ENCODE measurements around the gene DOK4. TPM values are rescaled to one million over a fixed set of nuclear protein-coding genes. Genes with fewer than 3 reads are reported as not detected.

DOK4 gene
- total RNA-seq, 1 experiment from 2014 or later, result 19.3 TPM

GRCh38 chr16:57475711-57476339 is 10.5 kb downstream of the DOK4 start:
- peaks cover 21% of the 10 kb centered on the region for H3K36me3 ChIP-seq
- H3K4me3 ChIP-seq, result no peak overlapping the region
- peak; percentile 61 for DNase-seq
- no peaks in the 10 kb centered on the region for H3K27me3 ChIP-seq
- H3K9me3 ChIP-seq, result no peaks in the 10 kb centered on the region

DNA sequence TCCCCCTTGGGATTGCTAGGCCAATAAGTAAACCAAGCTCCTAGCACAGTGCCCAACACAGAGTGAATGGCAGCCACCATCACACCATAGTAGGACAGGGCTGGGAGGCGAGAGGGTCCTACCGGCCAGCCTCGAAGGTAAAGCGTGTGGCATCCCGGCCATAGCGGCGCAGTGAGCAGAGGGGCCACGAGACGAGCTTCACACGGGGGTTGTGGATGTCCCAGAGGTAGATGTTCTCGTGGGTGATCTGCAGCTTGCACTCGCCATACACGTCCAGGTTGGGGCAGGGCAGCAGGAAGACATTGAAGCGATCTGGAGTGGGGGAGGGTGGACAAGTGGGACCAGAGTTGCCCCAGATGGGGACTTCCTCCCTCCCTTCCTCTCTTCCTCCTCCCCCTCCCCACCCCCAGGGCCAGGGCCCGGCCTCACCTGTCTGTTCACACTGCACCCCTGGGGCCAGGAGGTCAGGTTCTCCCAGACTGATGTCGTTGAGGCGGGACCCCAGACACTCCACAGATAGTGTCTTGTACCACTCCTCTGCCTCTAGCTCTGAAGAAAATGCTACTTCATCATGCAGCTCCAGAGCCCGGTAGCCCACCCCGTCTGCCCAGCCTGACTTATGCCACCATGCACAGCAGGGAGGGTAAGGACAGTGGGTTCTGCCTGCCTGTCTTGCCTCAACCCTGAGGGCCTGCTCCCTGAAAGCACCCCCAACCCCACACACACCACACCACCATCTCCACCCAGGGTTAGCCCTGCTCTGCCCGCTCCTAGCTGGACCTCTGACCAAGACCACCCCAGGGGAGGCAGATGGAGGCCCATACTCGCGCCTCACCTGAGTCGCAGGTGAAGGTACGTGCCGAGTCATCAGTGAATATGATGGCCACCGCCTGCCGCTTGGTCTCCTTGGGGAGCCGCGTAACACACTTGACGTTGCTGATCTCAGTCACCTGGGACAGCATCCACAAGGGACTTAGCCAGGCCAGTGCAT is 11.3 kb downstream of the DOK4 start:
- H3K36me3 ChIP-seq, result peaks cover 30% of the 10 kb centered on the region
- H3K9me3 ChIP-seq, result no peaks in the 10 kb centered on the region
- H3K4me3 ChIP-seq, result no peak overlapping the region
- no peak for DNase-seq
- no peaks in the 10 kb centered on the region for H3K27me3 ChIP-seq

GRCh38 chr16:57473906-57474305 is 12.4 kb downstream of the DOK4 start:
- DNase-seq, result no peak
- Histone ChIP-seq H3K36me3 (peaks cover 40% of the 10 kb centered on the region), H3K4me3 (no peak overlapping the region), H3K27me3 (no peaks in the 10 kb centered on the region), H3K9me3 (no peaks in the 10 kb centered on the region)

GRCh38 chr16:57473176-57473840 is 13.0 kb downstream of the DOK4 start:
- Histone ChIP-seq H3K4me3 (no peak overlapping the region), H3K9me3 (no peaks in the 10 kb centered on the region), H3K27me3 (no peaks in the 10 kb centered on the region), H3K36me3 (peaks cover 46% of the 10 kb centered on the region)
- DNase-seq, result peak; percentile 37

DNA sequence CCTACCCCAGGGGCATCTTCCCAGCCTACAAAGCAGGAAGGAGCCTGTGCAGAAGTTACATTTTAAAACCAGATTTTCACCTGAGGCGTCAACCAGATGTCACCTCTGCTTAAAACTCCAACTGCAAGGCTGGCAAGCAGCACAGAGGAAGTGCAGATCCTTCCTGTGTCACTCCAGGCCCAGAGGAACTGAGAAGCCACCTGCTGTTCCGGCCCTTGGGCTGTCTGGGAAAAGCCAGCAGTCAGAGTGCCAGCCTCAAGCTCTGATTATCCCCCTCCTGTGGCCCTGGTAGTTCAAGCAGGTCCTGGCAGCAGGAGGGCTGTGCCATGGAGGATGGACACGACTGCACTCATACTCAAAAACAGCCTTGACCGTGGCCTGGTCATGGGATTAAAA is 13.6 kb downstream of the DOK4 start:
- no peak for DNase-seq
- no peak overlapping the region for H3K4me3 ChIP-seq
- H3K27me3 ChIP-seq, result no peaks in the 10 kb centered on the region
- no peaks in the 10 kb centered on the region for H3K9me3 ChIP-seq
- H3K36me3 ChIP-seq, result peaks cover 53% of the 10 kb centered on the region

DNA sequence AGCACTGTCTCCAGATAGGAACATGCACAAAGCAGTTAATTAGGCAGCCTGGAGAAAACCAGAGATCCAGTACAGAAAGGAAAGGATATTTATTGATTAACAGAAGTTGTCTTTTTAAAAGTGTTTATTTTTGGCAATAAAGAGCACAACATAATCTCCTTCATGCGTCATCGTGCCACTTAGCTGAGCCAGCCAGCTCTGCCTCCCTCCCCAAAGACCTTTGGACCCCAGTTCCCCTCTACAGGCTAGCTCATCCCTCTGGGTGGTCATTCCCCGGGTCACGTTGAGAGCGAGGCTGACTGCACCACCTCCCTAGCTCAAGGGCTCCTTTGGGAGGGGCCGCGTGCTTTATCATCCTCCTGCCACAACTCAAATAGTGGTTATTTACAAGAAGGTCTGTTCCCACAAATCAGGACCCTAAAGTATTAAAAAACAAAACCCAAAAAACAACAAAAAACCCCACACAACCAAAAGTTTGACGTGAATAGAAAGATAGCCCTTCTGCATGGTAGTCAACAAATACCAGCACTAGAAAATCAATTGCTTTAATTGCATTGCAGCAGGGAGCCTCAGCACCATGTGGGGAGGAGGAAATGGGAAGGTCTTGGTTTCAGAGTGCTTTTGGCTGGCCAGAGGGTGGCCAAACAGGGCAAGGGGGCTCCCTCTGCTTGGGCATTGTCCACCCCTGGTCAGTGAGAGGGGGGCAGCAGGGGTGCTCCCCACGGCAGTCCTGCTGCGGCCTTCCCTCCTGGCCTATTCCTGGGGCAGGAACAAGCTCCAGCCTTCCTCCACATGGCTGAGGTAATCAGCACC is 14.2 kb downstream of the DOK4 start:
- H3K9me3 ChIP-seq, result no peaks in the 10 kb centered on the region
- DNase-seq, result no peak
- H3K36me3 ChIP-seq, result peaks cover 59% of the 10 kb centered on the region
- H3K4me3 ChIP-seq, result no peak overlapping the region
- H3K27me3 ChIP-seq, result no peaks in the 10 kb centered on the region

DNA sequence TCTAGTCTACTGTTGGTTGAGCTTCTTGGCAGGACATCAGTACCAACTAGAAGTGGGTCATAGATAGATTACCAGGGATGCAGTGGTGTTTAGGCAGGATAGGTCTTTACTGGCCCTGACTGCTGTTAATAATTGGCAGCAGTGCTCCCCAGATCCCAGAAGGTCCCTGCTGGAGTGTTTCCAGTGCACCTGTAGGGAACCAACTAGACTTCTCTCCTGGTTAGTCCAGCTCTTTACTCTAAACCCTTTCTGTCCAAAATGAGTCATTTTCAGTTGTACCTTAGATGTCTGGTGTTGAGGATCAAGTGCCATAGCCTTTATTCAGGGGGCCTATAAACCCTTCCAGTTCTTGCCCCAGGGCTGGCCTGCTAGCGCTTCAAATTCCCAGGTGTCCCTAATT is 15.1 kb downstream of the DOK4 start:
- Histone ChIP-seq H3K9me3 (no peaks in the 10 kb centered on the region), H3K36me3 (peaks cover 67% of the 10 kb centered on the region), H3K27me3 (no peaks in the 10 kb centered on the region), H3K4me3 (no peak overlapping the region)
- DNase-seq, result no peak

GRCh38 chr16:57470711-57471110 is 15.6 kb downstream of the DOK4 start:
- peaks cover 72% of the 10 kb centered on the region for H3K36me3 ChIP-seq

GRCh38 chr16:57469917-57470470 is 16.3 kb downstream of the DOK4 start:
- H3K4me3 ChIP-seq, result no peak overlapping the region
- DNase-seq, result no peak
- H3K36me3 ChIP-seq, result peaks cover 79% of the 10 kb centered on the region
- H3K9me3 ChIP-seq, result no peaks in the 10 kb centered on the region
- no peaks in the 10 kb centered on the region for H3K27me3 ChIP-seq

More at GRCh38 chr16:57470711-57471110, 15.6 kb downstream of the DOK4 start:
- Histone ChIP-seq H3K9me3 (no peaks in the 10 kb centered on the region), H3K27me3 (no peaks in the 10 kb centered on the region), H3K4me3 (no peak overlapping the region)
- no peak for DNase-seq

DNA sequence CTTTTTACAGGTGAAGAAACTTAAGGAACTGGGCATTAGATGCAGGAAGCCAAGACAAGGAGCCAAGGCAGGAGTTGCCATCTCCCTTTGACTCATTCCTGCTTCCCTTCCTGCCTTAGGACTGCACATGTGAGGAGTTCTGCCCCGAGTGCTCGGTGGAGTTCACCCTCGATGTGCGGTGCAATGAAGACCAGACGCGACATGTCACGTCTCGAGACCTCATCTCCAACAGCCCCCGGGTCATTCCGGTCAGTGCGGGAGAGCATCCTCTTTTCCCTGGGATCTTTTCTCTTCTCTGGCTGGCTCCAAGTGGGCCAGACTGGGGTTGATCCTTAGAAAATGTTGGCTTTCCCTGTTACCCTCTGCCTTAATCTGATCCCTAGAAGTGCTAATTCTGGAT is 17.2 kb downstream of the DOK4 start:
- H3K9me3 ChIP-seq, result no peaks in the 10 kb centered on the region
- no peak for DNase-seq
- H3K27me3 ChIP-seq, result no peaks in the 10 kb centered on the region
- H3K4me3 ChIP-seq, result no peak overlapping the region
- peaks cover 87% of the 10 kb centered on the region for H3K36me3 ChIP-seq

DNA sequence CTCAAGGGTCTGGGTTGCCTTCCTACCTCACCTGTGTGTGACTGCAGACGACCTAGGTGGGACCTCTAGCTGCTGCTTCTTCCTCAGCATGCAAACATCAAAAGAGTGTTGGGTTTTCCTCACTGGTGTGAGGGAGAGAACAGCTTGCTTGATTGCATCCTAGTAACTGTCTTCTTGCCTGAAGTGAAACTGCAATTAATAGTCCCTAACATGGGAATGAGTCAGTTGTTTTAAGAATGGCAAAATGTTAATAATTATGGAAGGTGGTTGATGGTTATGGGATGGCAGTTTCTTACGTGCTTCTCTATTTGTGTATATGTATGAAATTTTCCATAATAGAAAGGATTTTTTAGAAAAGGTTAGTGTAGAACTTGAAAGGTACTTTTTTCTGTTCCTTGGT is 17.9 kb downstream of the DOK4 start:
- Histone ChIP-seq H3K4me3 (no peak overlapping the region), H3K36me3 (peaks cover 91% of the 10 kb centered on the region), H3K9me3 (no peaks in the 10 kb centered on the region), H3K27me3 (no peaks in the 10 kb centered on the region)
- no peak for DNase-seq

GRCh38 chr16:57464523-57464922 is 21.8 kb downstream of the DOK4 start:
- no peak for DNase-seq
- Histone ChIP-seq H3K36me3 (peaks cover 82% of the 10 kb centered on the region), H3K9me3 (no peaks in the 10 kb centered on the region), H3K4me3 (no peak overlapping the region; the same call in 1 of the 2 replicates), H3K27me3 (no peaks in the 10 kb centered on the region)

DNA sequence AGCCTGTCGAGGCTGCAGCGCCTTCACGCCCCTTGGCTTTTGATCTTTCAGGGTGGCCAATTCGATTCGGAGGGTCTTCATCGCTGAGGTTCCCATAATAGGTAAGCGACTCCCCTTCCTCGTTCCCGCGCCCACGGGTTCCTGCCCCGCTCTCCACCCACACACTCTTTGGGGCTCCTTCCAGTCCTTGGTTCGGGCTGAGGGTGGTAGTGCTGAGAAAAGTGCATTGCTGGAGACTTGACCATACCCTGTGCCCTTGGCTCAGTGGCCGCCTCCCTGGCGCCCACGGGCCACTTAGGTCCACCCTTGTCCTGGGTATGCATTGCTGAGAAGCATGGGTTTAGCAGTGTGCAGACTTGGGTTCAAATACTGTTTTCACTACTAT is 23.3 kb downstream of the DOK4 start:
- H3K9me3 ChIP-seq, result no peaks in the 10 kb centered on the region
- H3K27me3 ChIP-seq, result no peaks in the 10 kb centered on the region
- peak overlapping the region; percentile 84 for H3K4me3 ChIP-seq
- DNase-seq, result no peak
- peaks cover 82% of the 10 kb centered on the region for H3K36me3 ChIP-seq

GRCh38 chr16:57462209-57462977 is 23.9 kb downstream of the DOK4 start, which contains the start of gene POLR2C:
POLR2C (plus strand) TSS chr16:57462679; CDS start chr16:57462725, 46 bp downstream.
- peaks cover 82% of the 10 kb centered on the region for H3K36me3 ChIP-seq

GRCh38 chr16:57452021-57452420 is 34.3 kb downstream of the DOK4 start:
- H3K36me3 ChIP-seq, result peaks cover 63% of the 10 kb centered on the region
- no peaks in the 10 kb centered on the region for H3K9me3 ChIP-seq
- H3K27me3 ChIP-seq, result no peaks in the 10 kb centered on the region
- no peak overlapping the region for H3K4me3 ChIP-seq
- DNase-seq, result no peak

More at GRCh38 chr16:57462209-57462977, 23.9 kb downstream of the DOK4 start, which contains the start of gene POLR2C:
- Histone ChIP-seq H3K27me3 (no peaks in the 10 kb centered on the region), H3K4me3 (peak within 1 kb of the TSS; percentile 84), H3K9me3 (no peaks in the 10 kb centered on the region)
- DNase-seq, result peak; percentile 96

Measured in MG63 (cell line).